Large intestine (tissue), 12 donors: ENCODE measurements around the gene NUP153. TPM values are rescaled to one million over a fixed set of nuclear protein-coding genes. Genes with fewer than 3 reads are reported as not detected.
"Not testable (repeated sequence)": the region's sequence is repeated elsewhere in the genome, so short reads cannot be mapped to it uniquely, and the experiment has no call there.

Experiments used
- DNase-seq, 2 donors: peaks; one replicate each; pipeline versions ENCODE4 v3.0.0 to v3.0.0-alpha.2; 2013
- H3K27ac ChIP-seq: one replicate; pipeline ENCODE4 v1.5.1; 2013; ENCODE audit warnings: low read length
- H3K27me3 ChIP-seq: 2 replicates; pipeline ENCODE4 v1.6.1; 2013; ENCODE audit warnings: low read length; ENCODE audit not compliant: control insufficient read depth, insufficient read depth
- H3K36me3 ChIP-seq: 2 replicates; pipeline ENCODE4 v1.6.1; 2013; ENCODE audit warnings: low read length; ENCODE audit not compliant: control insufficient read depth, insufficient read depth
- H3K4me1 ChIP-seq: one replicate; pipeline ENCODE4 v1.6.1; 2013; ENCODE audit warnings: low read length; ENCODE audit not compliant: control insufficient read depth, insufficient read depth
- H3K4me3 ChIP-seq: one replicate; pipeline ENCODE4 v1.5.1; 2013; ENCODE audit warnings: low read length
- H3K9me3 ChIP-seq: one replicate; pipeline ENCODE4 v1.6.1; 2013; ENCODE audit warnings: mild to moderate bottlenecking, low read depth, low read length, moderate library complexity; ENCODE audit not compliant: control insufficient read depth
- WGBS: methylation state at CpG from one replicate; pipeline ENCODE4 v1.1.5; 2013; ENCODE audit warnings: low lambda C conversion rate; ENCODE audit not compliant: insufficient coverage; 5-methylcytosine and 5-hydroxymethylcytosine counted together
- long read RNA-seq, 11 donors: transcript quantifications; one replicate each; lab custom pipeline, GENCODE V29; 2026
- polyA plus RNA-seq: library from polyadenylated mRNA; unstranded; fragments of 120-200 nt; gene quantifications from one replicate; pipeline ENCODE4 v1.2.1, GENCODE V29; 2013

Gene NUP153
- 32.2 TPM for polyA plus RNA-seq
- long read RNA-seq, donor 1, full-length matches to known transcripts = 1 of 1 reads
- long read RNA-seq, donor 1, partial matches to known transcripts = 0 of 1 reads
- long read RNA-seq, donor 1, other reads (novel, unspliced or antisense) = 0 of 1 reads
- long read RNA-seq, donor 2, partial matches to known transcripts = 12 of 12 reads
- long read RNA-seq, donor 2, other reads (novel, unspliced or antisense) = 0 of 12 reads
- long read RNA-seq, donor 3 = 0 reads
- long read RNA-seq, donor 4 = 0 reads
- long read RNA-seq, donor 5, partial matches to known transcripts = 9 of 9 reads
- long read RNA-seq, donor 5, other reads (novel, unspliced or antisense) = 0 of 9 reads
- long read RNA-seq, donor 6 = 0 reads
- long read RNA-seq, donor 7 = 0 reads
- long read RNA-seq, donor 8, partial matches to known transcripts = 30 of 30 reads
- long read RNA-seq, donor 8, other reads (novel, unspliced or antisense) = 0 of 30 reads
- long read RNA-seq, donor 9, partial matches to known transcripts = 9 of 9 reads
- long read RNA-seq, donor 9, other reads (novel, unspliced or antisense) = 0 of 9 reads
- long read RNA-seq, donor 10, full-length matches to known transcripts = 1 of 22 reads
- long read RNA-seq, donor 10, partial matches to known transcripts = 21 of 22 reads
- long read RNA-seq, donor 10, other reads (novel, unspliced or antisense) = 0 of 22 reads
- long read RNA-seq, donor 11, full-length matches to known transcripts = 2 of 13 reads
- long read RNA-seq, donor 11, partial matches to known transcripts = 11 of 13 reads
- long read RNA-seq, donor 11, other reads (novel, unspliced or antisense) = 0 of 13 reads

DNA sequence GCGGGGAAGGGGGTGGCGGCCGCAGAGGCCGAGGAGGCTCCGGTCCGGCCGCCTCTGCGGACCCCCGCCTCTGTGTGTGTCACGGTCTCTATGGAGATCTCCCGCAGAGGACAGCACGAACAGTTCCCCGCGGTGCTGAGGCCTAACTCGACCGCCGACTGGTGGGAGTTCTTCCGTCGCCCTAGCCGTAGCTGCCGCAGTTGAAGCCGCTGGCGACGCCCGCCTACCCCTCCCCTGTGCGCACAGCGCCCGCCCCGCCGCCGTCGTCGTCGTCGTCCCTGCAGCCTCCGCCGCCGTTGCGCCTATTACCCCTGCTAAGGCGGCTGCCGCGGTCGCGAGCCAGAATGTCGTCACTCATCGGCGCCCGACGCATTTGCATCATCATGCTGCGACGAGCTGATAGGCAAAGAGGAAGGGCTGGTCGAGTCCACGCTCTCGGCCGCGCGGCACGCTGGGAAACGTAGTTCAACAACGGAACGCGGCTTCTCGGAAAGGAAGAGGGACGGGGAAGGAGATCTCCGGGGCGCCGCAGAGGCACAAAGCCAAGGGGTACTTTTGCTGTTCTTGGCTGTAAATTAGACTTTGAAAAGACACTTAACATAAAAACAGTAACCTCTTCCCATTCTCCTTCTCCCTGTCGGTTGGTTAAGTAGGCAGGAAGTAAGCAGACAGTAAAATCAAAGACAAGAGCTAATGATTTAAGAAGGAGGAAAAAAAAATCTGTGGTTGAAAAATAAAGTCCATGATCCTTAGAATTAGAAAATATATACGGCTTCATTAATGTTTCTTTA is at the start of gene NUP153:
NUP153 (minus strand) TSS at position 346 of the 791 bp plus-strand sequence. CDS start 538 bp downstream, outside the sequence.
- DNase-seq = peak; percentile 99 to 100
- Histone ChIP-seq H3K27me3 (no peaks in the 10 kb centered on the region), H3K4me1 (peaks cover 9% of the 10 kb centered on the region), H3K4me3 (peak within 1 kb of the TSS; percentile 99), H3K9me3 (no peaks in the 10 kb centered on the region), H3K27ac (peak within 1 kb of the TSS; percentile 100), H3K36me3 (no peaks in the 10 kb centered on the region)
- WGBS = no CpG with 5 or more reads among the region's 69 CpGs

DNA sequence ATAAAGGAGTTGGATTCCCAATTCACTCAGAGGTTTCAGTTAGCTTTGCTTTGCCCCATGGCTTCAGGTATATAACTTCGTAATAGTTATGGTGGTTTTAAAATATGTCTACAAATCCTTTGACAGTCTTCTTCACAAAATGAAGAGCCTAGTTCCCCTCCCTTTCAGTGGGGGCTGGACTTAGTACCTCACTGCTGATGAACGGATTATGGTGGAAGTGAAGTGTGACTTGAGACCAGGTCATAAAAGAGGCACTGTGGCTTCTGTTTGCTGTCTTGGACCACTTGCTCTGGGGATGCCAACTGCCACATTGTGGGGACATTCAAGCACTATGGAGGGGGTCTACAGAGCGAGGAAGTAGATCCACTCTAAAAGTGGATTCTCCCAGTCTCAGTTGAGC is 47.5 kb upstream of the NUP153 start:
- H3K27ac ChIP-seq = no peak overlapping the region
- no peaks in the 10 kb centered on the region for H3K9me3 ChIP-seq
- H3K4me3 ChIP-seq = no peak overlapping the region
- H3K4me1 ChIP-seq = no peaks in the 10 kb centered on the region
- no peaks in the 10 kb centered on the region for H3K27me3 ChIP-seq
- no peak for DNase-seq
- no CpG with 5 or more reads among the region's 3 CpGs for WGBS
- peaks cover 4% of the 10 kb centered on the region for H3K36me3 ChIP-seq

DNA sequence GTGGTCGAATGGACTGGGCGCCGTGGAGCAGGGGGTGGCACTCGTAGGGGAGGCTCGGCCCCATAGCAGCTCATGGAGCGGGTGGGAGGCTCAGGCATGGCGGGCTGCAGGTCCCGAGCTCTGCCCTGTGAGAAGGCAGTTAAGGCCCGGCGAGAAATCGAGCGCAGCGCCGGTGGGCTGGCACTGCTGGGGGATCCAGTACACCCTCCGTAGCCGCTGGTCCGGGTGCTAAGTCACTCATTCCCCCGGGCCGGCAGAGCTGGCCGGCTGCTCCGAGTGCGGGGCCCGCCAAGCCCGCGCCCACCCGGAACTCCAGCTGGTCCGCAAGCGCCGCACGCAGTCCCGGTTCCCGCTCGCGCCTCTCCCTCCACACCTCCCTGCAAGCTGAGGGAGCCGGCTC is 38.6 kb upstream of the NUP153 start:
- H3K36me3 ChIP-seq, H3K27ac ChIP-seq, H3K27me3 ChIP-seq, H3K4me3 ChIP-seq, H3K9me3 ChIP-seq, H3K4me1 ChIP-seq, DNase-seq: not testable (repeated sequence)
- WGBS = no CpG with 5 or more reads among the region's 35 CpGs

DNA sequence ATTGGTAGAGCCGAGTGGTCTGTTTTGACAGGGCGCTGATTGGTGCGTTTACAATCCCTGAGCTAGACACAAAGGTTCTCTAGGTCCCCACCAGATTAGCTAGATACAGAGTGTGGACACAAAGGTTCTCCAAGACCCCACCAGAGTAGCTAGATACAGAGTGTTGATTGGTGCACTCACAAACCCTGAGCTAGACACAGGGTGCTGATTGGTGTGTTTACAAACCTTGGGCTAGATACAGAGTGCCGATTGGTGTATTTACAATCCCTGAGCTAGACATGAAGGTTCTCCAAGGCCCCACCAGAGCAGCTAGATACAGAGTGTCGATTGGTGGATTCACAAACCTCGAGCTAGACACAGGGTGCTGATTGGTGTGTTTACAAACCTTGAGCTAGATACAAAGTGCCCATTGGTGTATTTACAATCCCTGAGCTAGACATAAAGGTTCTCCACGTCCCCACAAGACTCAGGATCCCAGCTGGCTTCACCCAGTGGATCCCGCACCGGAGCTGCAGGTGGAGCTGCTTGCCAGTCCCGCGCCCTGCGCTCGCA is 38.1 kb upstream of the NUP153 start:
- not testable (repeated sequence) for H3K9me3 ChIP-seq, H3K27me3 ChIP-seq, H3K4me3 ChIP-seq, DNase-seq, H3K36me3 ChIP-seq, H3K27ac ChIP-seq, H3K4me1 ChIP-seq
- WGBS = no CpG with 5 or more reads among the region's 13 CpGs

DNA sequence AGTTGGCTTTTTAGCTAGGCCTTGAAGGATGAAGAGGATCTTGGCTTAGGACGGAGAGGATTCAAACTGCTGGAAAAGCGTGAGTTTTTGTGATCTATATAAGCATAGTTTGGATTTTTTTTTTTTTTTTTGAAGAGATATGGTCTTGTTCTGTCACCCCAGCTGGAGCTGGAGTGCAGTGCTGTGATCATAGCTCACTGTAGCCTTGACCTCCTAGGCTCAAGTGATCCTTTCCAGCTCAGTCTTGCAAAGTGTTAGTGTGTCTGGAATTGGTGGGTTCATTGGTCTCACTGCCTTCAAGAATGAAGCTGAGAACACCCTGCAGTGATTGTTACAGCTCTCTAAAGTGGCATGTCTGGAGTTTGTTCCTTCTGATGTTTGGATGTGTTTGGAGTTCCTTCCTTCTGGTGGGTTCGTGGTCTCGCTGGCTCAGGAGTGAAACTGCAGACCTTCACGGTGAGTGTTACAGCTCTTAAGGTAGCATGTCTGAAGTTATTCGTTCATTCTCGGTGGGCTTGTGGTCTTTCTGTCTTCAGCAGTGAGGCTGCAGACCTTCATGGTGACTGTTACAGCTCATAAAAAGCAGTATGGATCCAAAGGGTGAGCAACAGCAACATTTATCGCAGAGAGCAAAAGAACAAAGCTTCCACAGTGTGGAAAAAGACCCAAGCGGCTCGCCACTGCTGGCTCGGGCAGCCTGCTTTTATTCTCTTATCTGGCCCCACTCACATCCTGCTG is 37.5 kb upstream of the NUP153 start:
- H3K4me3 ChIP-seq = no peak overlapping the region
- no peak overlapping the region for H3K27ac ChIP-seq
- DNase-seq = no peak
- WGBS = no CpG with 5 or more reads among the region's 11 CpGs
- no peaks in the 10 kb centered on the region for H3K36me3 ChIP-seq
- no peaks in the 10 kb centered on the region for H3K4me1 ChIP-seq
- H3K27me3 ChIP-seq = no peaks in the 10 kb centered on the region
- H3K9me3 ChIP-seq = peaks cover 4% of the 10 kb centered on the region

- H3K4me3 ChIP-seq = no peak overlapping the region
- H3K27me3 ChIP-seq = no peaks in the 10 kb centered on the region
- H3K4me1 ChIP-seq = no peaks in the 10 kb centered on the region
- H3K36me3 ChIP-seq = no peaks in the 10 kb centered on the region
- WGBS = no CpG with 5 or more reads among the region's 8 CpGs
- no peak for DNase-seq
- H3K9me3 ChIP-seq = peaks cover 6% of the 10 kb centered on the region
- H3K27ac ChIP-seq = no peak overlapping the region
Measured at GRCh38 chr6:17741507-17741906, 34.8 kb upstream of the NUP153 start.

GRCh38 chr6:17740559-17741220 is 34.0 kb upstream of the NUP153 start:
- no CpG with 5 or more reads among the region's 5 CpGs for WGBS

GRCh38 chr6:17737704-17738252 is 31.1 kb upstream of the NUP153 start:
- WGBS = 100% methylated on average over 1 of the region's 1 CpG
- Histone ChIP-seq H3K4me1 (no peaks in the 10 kb centered on the region), H3K36me3 (no peaks in the 10 kb centered on the region), H3K27ac (no peak overlapping the region), H3K9me3 (peaks cover 7% of the 10 kb centered on the region), H3K4me3 (no peak overlapping the region), H3K27me3 (no peaks in the 10 kb centered on the region)
- no peak for DNase-seq

More at GRCh38 chr6:17740559-17741220, 34.0 kb upstream of the NUP153 start:
- H3K27ac ChIP-seq = no peak overlapping the region
- H3K9me3 ChIP-seq = peaks cover 12% of the 10 kb centered on the region
- H3K4me1 ChIP-seq = no peaks in the 10 kb centered on the region
- no peaks in the 10 kb centered on the region for H3K27me3 ChIP-seq
- no peak for DNase-seq
- H3K4me3 ChIP-seq = no peak overlapping the region
- H3K36me3 ChIP-seq = no peaks in the 10 kb centered on the region

DNA sequence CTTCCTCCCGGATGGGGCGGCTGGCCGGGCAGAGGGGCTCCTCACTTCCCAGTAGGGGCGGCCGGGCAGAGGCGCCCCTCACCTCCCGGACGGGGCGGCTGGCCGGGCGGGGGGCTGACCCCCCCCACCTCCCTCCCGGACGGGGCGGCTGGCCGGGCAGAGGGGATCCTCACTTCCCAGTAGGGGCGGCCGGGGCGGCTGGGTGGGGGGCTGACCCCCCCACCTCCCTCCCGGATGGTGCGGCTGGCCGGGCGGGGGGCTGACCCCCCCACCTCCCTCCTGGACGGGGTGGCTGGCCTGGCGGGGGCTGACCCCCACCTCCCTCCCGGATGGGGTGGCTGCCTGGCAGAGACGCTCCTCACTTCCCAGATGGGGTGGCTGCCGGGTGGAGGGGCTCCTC is 28.6 kb upstream of the NUP153 start:
- WGBS = no CpG with 5 or more reads among the region's 27 CpGs
- H3K9me3 ChIP-seq, H3K4me1 ChIP-seq, H3K27me3 ChIP-seq, H3K4me3 ChIP-seq, H3K27ac ChIP-seq, H3K36me3 ChIP-seq, DNase-seq: not testable (repeated sequence)
